Activated CD4-positive, alpha-beta T cell treated with anti-CD3 and anti-CD28 coated beads, Interleukin-2, Interleukin-4, amounts not matched to agents 100 ng/mL and 50 ng/mL, durations not matched to agents 16 hours and 8 hours (primary cell): ENCODE results near the gene C6orf62.
"Not testable (repeated sequence)": the region's sequence is repeated elsewhere in the genome, so short reads cannot be mapped to it uniquely, and the experiment has no call there.

Experiments
- DNase-seq: peaks from one replicate; pipeline ENCODE4 v3.0.0-alpha.2; 2020; ENCODE audit warnings: low spot score

C6orf62 gene

DNA sequence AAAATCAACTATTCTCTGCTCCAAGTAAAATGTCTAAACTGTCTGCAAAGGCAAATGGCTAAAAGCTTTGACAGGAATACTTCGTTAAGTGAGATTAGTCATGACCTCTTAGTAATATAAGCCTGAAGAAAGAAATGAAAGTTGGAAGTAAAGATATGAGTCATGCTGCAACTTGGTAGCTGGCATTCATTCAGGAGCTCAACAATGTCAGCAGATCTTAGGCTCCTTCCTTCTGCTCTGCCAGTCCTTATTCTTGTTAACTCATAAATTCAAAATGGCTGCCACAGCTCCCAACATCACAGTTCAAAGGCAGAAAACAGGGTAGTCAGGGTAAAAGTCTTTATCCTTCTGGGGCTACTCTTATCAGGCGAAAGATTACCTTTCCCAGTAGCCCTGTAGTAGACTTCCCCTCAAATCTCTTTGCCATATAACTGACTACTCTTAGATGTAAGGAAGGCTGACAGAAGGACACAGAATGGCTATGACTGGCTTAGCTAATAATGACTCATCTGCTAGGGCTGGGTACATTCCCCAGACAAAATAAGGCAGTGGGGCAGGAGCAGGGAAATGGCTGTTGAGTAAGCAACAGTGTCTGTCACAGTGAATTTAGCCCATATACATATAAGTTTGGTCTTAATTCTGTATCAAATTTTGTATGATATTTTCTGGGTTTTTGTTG lies 24.4 kb upstream of the C6orf62 start:
- peak; percentile 86 for DNase-seq

GRCh38 chr6:24742216-24742738 lies 23.3 kb upstream of the C6orf62 start:
- no peak for DNase-seq

DNA sequence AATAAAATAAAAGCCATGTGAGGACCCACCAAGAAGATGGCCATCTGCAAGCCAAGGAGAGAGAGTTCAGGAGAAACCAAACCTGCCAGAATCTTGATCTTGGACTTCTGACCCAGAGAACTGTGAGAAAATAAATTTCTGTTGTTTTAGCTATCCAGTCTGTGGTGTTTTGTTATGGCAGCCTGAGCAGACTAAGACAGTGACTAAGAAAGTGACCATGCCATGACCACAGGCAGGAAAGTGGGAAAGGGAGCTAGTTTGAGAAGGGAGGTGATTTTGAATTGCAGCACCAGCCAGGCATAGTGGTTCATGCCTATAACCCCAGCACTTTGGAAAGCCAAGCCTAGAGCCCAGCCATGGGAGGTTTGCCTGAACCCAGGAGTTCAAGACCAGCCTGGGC lies 21.9 kb upstream of the C6orf62 start:
- DNase-seq: no peak

DNA sequence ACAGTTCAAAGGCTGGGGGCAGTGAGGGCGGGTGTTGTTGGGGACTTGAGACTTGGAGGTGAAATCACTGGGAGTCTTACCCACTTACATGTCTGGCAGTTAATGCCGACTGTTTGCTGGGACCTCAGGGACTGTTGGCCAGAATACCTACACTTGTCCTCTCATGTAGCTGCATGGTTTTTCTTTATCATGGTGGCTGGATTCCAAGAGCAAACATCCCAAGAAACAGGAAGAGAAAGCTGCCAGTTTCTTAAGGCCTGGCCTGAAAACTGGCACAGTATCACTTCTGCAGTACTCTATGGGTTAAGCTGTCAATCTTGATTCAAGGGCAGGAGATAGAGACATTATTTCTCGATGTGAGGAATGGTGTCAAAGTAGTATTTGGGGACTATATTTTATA lies 19.8 kb upstream of the C6orf62 start:
- no peak for DNase-seq

DNA sequence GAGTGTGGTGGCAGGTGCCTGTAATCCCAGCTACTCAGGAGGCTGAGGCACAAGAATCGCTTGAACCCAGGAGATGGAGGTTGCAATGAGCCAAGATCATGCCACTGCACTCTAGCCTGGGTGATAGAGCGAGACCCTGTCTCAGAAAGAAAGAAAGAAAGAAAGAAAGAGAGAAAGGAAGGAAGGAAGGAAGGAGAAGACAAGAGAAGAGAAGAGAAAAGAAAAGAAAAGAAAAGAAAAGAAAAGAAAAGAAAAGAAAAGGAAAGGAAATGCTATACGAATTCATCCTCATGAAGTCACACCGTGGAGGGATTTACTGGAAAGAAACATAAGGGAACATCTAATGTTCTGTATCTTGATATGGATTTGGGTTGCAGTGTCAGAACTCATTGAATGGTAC lies 15.8 kb upstream of the C6orf62 start:
- DNase-seq: not testable (repeated sequence)

GRCh38 chr6:24734166-24734565 lies 15.2 kb upstream of the C6orf62 start:
- no peak for DNase-seq

DNA sequence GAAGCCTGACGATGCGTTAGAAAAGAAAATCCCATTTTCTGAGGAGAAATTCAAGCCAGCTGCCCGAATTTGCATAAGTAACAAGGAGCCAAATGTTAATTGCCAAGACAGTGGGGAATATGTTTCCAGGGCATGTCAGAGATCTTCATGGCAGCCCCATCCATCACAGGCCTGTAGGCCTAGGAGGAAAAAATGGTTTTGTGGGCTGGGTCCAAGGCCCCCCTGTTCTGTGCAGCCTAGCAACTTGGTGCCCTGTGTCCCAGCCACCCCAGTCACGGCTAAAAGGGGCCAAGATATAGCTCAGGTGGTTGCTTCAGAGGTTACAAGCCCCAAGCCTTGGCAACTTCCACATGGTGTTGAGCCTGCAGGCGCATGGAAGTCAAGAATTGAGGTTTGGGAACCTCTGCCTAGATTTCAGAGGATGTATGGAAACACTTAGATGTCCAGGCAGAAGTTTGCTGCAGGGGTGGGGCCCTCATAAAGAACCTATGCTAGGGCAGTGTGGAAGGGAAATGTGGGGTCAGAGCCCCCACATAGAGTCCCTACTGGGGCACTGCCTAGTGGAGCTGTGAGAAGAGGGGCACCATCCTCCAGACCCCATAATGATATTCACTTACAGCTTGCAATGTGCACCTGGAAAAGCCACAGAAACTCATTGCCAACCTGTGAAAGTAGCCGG lies 12.6 kb upstream of the C6orf62 start:
- DNase-seq: not testable (repeated sequence)

DNA sequence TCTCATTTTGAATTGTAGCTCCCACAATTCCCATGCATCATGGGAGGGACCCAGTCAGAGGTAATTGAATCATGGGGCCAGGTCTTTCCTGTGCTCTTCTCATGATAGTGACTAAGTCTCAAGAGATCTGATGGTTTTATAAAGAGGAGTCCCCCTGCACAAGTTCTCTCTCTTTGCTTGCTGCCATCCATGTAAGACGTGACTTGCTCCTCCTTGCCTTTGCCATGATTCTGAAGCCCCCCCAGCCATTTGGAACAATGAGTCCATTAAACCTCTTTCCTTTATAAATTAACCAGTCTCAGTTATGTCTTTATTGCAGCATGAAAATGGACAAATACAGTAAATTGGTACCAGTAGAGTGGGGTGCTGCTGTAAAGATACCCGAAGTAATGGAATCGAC lies 11.7 kb upstream of the C6orf62 start:
- not testable (repeated sequence) for DNase-seq

GRCh38 chr6:24723270-24723669 lies 4.3 kb upstream of the C6orf62 start:
- DNase-seq: no peak

- DNase-seq: no peak
Measured at GRCh38 chr6:24721461-24722215, 2.7 kb upstream of the C6orf62 start.

DNA sequence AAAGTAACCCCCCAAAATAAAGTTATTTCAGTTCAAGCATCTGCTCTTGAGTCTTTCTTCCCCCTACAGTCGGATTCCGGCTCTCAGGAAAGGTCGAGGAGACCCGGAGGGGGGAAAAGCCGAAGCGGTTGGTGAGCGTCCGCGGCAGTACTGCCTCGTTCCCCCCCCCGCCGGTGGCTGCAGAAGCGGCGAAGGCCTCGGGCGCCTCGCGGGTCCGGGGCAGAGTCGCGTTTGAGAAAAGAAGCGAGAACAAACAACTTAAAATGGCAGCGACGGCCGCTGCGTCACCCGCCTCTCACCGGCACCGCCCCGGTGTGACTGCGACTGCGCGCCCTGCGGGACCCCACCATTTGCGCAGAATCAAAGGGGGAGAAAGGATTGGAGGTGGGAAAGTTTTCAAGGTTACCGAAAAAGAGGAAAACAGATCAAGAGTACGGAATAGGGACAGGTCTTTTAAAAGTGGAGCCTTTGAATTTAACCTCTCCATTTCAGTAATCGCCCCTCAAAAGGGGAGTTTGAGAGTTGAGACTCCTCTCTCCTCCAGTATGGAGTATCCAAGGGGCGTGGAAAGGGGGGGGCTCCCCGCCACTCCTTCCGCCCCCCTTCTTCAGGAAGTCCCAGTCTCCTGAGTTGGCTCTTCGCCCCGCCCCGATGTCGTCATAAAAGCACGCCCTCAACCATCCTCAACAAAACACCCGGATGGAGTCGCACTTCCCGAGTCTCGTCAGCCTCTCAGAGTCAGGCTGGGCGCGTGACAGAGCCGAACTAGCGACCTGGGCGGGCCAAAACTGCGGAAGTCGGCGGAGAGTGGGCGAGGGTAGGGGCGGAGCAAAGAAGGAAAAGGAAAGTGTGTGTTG lies 1.9 kb upstream of the C6orf62 start:
- DNase-seq: peak; percentile 100

GRCh38 chr6:24720131-24720603 lies 1.2 kb upstream of the C6orf62 start:
- DNase-seq: peak; percentile 80

- DNase-seq: no peak
Measured at GRCh38 chr6:24718449-24719124, 367 bp downstream of the C6orf62 start.

DNA sequence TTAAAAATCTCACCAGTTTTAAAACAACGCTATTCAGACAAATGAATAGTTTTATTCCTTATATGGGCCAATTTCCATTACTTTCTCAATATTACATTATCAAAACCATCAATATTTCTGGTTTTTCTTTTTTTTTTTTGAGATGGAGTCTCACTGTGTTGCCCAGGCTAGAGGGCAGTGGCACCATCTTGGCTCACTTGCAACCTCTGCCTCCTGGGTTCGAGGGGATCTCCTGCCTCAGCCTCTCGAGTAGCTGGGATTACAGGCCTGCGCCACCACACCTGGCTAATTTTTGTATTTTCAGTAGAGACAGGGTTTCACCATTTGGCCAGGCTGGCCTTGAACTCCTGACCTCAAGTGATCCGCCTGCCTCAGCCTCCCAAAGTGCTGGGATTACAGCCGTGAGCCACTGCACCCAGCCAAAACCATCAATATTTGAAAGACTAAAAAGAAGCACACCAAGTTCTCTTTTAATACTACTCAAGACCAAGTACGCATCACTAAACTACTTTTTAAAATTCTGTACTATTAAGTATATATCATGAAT lies 2.3 kb downstream of the C6orf62 start:
- not testable (repeated sequence) for DNase-seq

DNA sequence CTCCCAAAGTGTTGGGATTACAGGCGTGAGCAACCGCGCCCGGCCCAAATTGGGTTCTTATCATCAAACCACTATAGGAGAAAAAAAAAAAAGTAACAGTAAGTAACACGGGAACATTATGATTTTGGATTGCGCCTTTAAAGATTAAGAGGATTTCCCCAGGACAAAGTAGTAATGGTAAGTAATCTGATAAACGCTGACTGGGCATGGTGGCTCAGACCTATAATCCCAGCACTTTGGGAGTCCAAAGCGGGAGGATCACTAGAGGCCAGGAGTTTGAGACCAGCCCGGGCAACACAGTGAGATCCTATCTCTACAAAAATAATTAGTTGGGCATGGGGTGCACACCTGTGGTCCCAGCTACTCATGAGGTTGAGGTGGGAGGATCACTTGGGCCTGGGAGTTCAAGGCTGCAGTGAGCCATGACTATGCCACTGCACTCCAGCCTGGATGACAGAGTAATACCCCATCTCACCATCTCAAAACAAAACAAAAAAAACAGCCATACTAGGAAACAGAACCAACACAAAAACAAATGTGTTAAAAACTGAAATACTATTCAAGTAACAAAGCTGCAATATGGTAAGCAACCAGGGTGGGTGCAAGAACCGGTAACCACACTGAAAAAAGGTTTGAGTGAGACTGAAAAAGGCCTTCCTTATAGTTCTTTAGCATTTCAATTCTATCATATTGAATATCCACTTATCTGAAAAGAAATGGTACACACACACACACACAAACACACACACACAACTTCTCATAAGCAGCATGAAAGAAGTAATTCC lies 8.2 kb downstream of the C6orf62 start:
- no peak for DNase-seq

- no peak for DNase-seq
Measured at GRCh38 chr6:24709014-24709711, 9.8 kb downstream of the C6orf62 start.

DNA sequence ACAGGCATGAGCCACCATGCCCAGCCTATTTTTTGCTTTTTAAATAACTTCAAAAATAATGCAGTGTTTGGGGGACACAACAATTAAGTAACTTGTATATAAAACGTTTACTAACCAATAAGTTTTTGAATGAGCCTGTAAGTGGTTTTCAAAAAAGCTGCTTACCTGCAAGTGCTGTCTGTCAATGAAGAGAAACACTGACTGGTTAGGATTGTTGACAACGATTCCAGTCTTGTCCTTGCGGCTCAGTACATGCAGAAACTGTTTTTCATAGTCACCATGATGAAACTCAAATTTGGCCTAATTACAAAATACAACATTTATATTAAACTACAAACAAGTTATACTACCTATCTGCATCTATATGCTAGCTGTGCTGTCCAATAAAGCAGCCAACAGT lies 10.3 kb downstream of the C6orf62 start:
- no peak for DNase-seq

GRCh38 chr6:24704468-24704867 lies 14.5 kb downstream of the C6orf62 start:
- no peak for DNase-seq

GRCh38 chr6:24702720-24703282 lies 16.2 kb downstream of the C6orf62 start:
- DNase-seq: no peak
